Ishikawa (cell line): ENCODE data around the gene GCM1.

ENCODE experiments used
- CEBPB ChIP-seq: IDR thresholded peaks from 2 replicates; pipeline ENCODE4 v1.6.1; 2012
- CREB1 ChIP-seq: IDR thresholded peaks from 2 replicates; pipeline ENCODE4 v1.6.1; 2012; ENCODE audit warnings: low read depth
- EGR1 ChIP-seq: IDR thresholded peaks from 2 replicates; pipeline ENCODE4 v1.6.1; 2012
- EP300 ChIP-seq: IDR thresholded peaks from 2 replicates; pipeline ENCODE4 v1.6.1; 2012; ENCODE audit warnings: borderline replicate concordance
- MAX ChIP-seq: IDR thresholded peaks from 2 replicates; pipeline ENCODE4 v1.6.1; 2012
- NFIC ChIP-seq: IDR thresholded peaks from 2 replicates; pipeline ENCODE4 v1.6.1; 2012
- RAD21 ChIP-seq: IDR thresholded peaks from 2 replicates; pipeline ENCODE4 v1.6.1; 2012; ENCODE audit warnings: low read depth
- TAF1 ChIP-seq: IDR thresholded peaks from 2 replicates; pipeline ENCODE4 v1.6.1; 2012; ENCODE audit warnings: low read depth, mild to moderate bottlenecking
- TCF12 ChIP-seq: IDR thresholded peaks from 2 replicates; pipeline ENCODE4 v1.6.1; 2012; ENCODE audit warnings: low read depth
- TEAD4 ChIP-seq: IDR thresholded peaks from 2 replicates; pipeline ENCODE4 v1.6.1; 2012
- USF1 ChIP-seq: IDR thresholded peaks from 2 replicates; pipeline ENCODE4 v1.6.1; 2012

GRCh38 chr6:53136000-53136609 is 12.5 kb downstream of the GCM1 start:
- TF ChIP-seq CREB1 (no peak), RAD21 (no peak), USF1 (no peak), NFIC (no peak), MAX (no peak), EP300 (no peak), TEAD4 (no peak), CEBPB (no peak), TCF12 (no peak), EGR1 (no peak), TAF1 (no peak)
